ENCODE results near the gene TBC1D10B.

- TF ChIP-seq, protein P1, sequence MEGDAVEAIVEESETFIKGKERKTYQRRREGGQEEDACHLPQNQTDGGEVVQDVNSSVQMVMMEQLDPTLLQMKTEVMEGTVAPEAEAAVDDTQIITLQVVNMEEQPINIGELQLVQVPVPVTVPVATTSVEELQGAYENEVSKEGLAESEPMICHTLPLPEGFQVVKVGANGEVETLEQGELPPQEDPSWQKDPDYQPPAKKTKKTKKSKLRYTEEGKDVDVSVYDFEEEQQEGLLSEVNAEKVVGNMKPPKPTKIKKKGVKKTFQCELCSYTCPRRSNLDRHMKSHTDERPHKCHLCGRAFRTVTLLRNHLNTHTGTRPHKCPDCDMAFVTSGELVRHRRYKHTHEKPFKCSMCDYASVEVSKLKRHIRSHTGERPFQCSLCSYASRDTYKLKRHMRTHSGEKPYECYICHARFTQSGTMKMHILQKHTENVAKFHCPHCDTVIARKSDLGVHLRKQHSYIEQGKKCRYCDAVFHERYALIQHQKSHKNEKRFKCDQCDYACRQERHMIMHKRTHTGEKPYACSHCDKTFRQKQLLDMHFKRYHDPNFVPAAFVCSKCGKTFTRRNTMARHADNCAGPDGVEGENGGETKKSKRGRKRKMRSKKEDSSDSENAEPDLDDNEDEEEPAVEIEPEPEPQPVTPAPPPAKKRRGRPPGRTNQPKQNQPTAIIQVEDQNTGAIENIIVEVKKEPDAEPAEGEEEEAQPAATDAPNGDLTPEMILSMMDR (conservative IDR thresholded peaks at IDR 0.05; ENCODE audit: low read length), result no peak; the same call in 1 of the 2 replicates
- no peak for TF ChIP-seq EZH2phosphoT487 (IDR thresholded peaks at IDR 0.05; ENCODE audit: borderline replicate concordance)
Observed at GRCh38 chr16:30369938-30370455, 297 bp downstream of the TBC1D10B start.
